Measurements from ENCODE around the gene ERF.

ERF gene

DNA sequence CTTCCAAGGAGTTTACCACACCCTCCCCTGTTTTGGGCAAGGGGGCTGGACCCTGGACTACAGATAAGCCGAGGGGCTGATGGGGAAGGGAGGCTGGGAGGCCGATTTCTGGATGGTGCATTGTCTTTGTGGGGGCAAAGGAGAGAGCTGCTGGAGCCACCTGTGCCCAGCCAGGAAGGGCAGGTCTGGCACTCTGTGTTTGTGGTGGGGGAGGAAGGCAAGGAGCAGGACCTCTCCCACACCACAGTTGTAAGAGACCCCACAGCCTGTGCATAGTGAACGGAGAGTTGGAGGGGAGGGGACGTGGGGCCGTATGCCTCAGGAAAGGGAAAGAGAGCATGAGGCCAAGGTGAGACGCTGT is 31.0 kb upstream of the ERF start:
- H3K4me3 ChIP-seq (ENCODE audit: low read depth, low read length) = no peak overlapping the region
- DNase-seq (ENCODE audit: low read depth) = no peak
- TF ChIP-seq, protein P1, sequence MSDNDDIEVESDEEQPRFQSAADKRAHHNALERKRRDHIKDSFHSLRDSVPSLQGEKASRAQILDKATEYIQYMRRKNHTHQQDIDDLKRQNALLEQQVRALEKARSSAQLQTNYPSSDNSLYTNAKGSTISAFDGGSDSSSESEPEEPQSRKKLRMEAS (IDR thresholded peaks at IDR 0.05; ENCODE audit: low read depth, low read length) = no peak
- TF ChIP-seq POLR2A (IDR thresholded peaks at IDR 0.05; ENCODE audit: extremely low read depth, insufficient read length) (no peak), CTCF (IDR thresholded peaks at IDR 0.05; ENCODE audit: low read depth, low read length) (no peak), MYC (IDR thresholded peaks at IDR 0.05; ENCODE audit: low read depth, low read length) (no peak)

- no peak for DNase-seq (ENCODE audit: low read depth)
- TF ChIP-seq MYC (IDR thresholded peaks at IDR 0.05; ENCODE audit: low read depth, low read length) (no peak), POLR2A (IDR thresholded peaks at IDR 0.05; ENCODE audit: extremely low read depth, insufficient read length) (no peak), CTCF (IDR thresholded peaks at IDR 0.05; ENCODE audit: low read depth, low read length) (no peak)
- TF ChIP-seq, protein P1 (IDR thresholded peaks at IDR 0.05; ENCODE audit: low read depth, low read length) = no peak
- peak overlapping the region; percentile 64 for H3K4me3 ChIP-seq (ENCODE audit: low read depth, low read length)
Observed at GRCh38 chr19:42285541-42285941, 30.6 kb upstream of the ERF start.

DNA sequence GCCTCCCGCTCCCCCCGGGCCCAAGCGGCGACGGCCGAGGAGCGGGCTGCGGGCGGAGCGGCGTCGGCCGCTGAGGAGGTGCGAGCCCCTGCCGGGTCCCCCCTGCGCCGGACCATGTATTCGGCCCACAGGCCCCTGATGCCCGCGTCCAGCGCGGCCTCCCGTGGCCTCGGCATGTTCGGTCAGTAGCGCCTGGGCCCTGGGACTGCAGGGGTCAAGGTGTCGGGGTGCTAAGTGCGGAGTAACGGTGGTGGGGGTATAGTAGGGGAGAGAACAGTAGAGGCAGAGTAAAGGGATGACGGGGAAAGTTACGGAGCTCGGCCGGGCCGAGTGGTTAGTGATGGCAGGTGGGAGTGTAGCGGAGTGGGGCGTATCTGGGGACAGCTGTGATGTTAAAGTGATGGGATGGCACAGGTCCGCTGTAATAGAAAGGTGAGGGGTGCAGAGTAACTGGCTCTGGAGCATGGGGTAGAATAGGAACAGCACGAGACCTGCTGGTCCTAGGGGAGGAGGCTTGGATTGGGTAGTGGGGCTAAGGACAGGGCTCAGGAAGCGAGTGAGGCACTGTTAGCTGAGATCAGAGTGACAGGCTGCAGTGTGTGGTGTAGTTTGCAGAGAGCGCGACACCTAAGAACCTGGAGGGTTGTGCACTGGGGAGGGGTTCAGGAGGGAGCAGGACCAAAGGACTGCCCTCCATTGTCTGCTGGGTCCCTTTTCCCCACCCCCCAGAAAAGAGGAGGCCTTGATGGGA is 29.8 kb upstream of the ERF start:
- DNase-seq (ENCODE audit: low read depth) = no peak
- TF ChIP-seq POLR2A (IDR thresholded peaks at IDR 0.05; ENCODE audit: extremely low read depth, insufficient read length) = no peak
- no peak for TF ChIP-seq MYC (IDR thresholded peaks at IDR 0.05; ENCODE audit: low read depth, low read length)
- TF ChIP-seq, protein P1 (IDR thresholded peaks at IDR 0.05; ENCODE audit: low read depth, low read length) = no peak
- no peak for TF ChIP-seq CTCF (IDR thresholded peaks at IDR 0.05; ENCODE audit: low read depth, low read length)
- peak overlapping the region; percentile 64 for H3K4me3 ChIP-seq (ENCODE audit: low read depth, low read length)

DNA sequence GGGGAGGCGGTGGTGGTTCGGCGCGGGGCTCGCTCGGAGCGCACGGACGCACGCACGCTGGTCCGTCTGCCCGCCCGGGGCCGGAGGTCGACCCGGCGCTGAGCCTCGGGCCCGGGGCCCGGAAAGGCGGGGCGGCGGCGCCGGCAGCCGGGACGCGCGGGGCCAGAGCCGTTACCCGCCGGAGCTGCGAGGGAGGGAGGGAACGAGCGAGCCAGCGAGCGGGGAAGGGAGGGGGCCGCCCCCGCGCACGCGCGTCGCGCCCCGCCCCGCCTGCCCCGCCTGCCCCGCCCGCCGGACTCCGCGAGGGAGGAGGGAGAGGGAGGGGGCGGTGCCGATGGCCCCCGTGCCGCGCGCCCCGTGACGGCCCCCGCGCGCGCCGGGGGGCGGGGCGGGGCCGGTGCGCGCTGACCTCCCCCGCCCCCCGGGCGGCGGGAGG is 29.2 kb upstream of the ERF start:
- TF ChIP-seq POLR2A (IDR thresholded peaks at IDR 0.05; ENCODE audit: extremely low read depth, insufficient read length) (peak; percentile 13), CTCF (IDR thresholded peaks at IDR 0.05; ENCODE audit: low read depth, low read length) (no peak)
- DNase-seq (ENCODE audit: low read depth) = peak; percentile 74
- no peak overlapping the region for H3K4me3 ChIP-seq (ENCODE audit: low read depth, low read length)

DNA sequence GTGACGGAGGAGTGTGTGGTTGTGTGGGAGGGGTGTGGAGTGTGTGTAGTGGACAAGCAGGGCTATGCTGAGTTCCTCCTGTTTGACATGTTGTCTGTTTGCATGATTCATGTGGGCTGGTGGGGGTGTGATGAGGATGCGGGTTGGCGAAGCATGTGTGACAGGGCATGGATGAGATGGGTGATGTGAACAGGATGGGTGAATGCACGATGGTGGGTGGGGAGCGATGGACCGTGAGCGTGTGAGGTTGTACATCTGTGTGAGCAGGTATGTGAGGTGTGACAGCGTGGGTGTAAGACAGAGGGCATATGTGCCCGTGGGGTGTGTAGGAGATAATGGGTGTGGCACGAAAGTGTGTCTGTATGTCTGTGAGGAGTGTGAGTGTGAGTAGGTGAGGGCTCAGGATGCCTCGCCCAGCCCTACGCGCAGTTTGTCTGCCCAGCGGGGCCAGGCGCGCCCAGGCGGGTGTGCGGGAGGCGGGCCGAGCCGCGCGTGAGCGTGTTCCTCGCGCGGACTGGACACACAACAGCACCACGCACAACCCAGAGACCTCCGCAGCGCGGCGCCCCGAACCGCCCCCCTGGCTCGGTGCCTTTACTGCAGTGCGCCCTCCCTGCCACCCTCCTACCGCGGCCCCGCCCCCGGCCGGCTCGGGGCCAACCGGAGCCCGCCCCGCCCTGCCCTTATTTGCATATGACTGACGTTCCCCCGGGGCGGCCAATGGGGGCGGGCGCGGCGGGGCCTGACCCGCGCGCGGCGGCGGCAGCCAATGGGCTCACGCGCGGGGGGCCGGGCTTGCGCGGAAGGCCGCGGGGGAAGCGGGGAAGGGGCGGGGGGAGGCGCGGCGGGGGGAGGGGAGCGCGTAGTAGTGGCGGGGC is 28.5 kb upstream of the ERF start:
- H3K4me3 ChIP-seq (ENCODE audit: low read depth, low read length) = peak overlapping the region; percentile 16
- TF ChIP-seq, protein P1 (IDR thresholded peaks at IDR 0.05; ENCODE audit: low read depth, low read length) = no peak
- no peak for TF ChIP-seq CTCF (IDR thresholded peaks at IDR 0.05; ENCODE audit: low read depth, low read length)
- no peak for TF ChIP-seq MYC (IDR thresholded peaks at IDR 0.05; ENCODE audit: low read depth, low read length)
- no peak for TF ChIP-seq POLR2A (IDR thresholded peaks at IDR 0.05; ENCODE audit: extremely low read depth, insufficient read length)
- DNase-seq (ENCODE audit: low read depth) = peak; percentile 91
